MM.1S (cell line): ENCODE measurements around the gene OR10H3.

Experiments used
- CTCF ChIP-seq: fragments of 300-600 bp; sonication (generic); IDR thresholded peaks from 2 replicates; pipeline ENCODE4 v1.5.1; 2016; ENCODE audit warnings: antibody characterized with exemption, low read length, mixed read lengths
- EZH2 ChIP-seq: fragments of 300-600 bp; sonication (generic); optimal IDR thresholded peaks from 2 replicates; pipeline ENCODE3; 2017; ENCODE audit warnings: low read depth, mild to moderate bottlenecking, antibody characterized with exemption, low read length, mixed read lengths
- EZH2phosphoT487 ChIP-seq: fragments of 300-600 bp; sonication (generic); IDR thresholded peaks from 2 replicates; pipeline ENCODE4 v1.6.1; 2018; ENCODE audit warnings: antibody characterized with exemption, low read length

- TF ChIP-seq EZH2, result peak; percentile 39
- no peak for TF ChIP-seq CTCF
- TF ChIP-seq EZH2phosphoT487, result no peak
These were observed 10.5 kb downstream of the OR10H3 start for GRCh38 chr19:15748239-15748638.
